BLaER1 treated with 17β-estradiol and CSF1 and Interleukin-3, amounts not matched to agents 10 nM and 100 nM (cell line): ENCODE data around the gene RAB42.
"Not testable (repeated sequence)": the region's sequence is repeated elsewhere in the genome, so short reads cannot be mapped to it uniquely, and the experiment has no call there.

Experiments used
- H3K27ac ChIP-seq, 11 experiments: shearing (Covaris generic); formaldehyde crosslinking; 2 replicates each; pipeline ENCODE4 v1.8.1; 2022
- H3K27me3 ChIP-seq, 11 experiments: shearing (Covaris generic); formaldehyde crosslinking; 2 replicates each; pipeline ENCODE4 v1.8.1; 2022
- H3K36me3 ChIP-seq, 11 experiments: shearing (Covaris generic); formaldehyde crosslinking; 2 replicates each; pipeline ENCODE4 v1.8.1; 2022
- H3K4me1 ChIP-seq, 10 experiments: shearing (Covaris generic); formaldehyde crosslinking; 2 replicates each; pipeline ENCODE4 v1.8.1; 2022
- H3K4me2 ChIP-seq, 11 experiments: shearing (Covaris generic); formaldehyde crosslinking; 2 replicates each; pipeline ENCODE4 v1.8.1; 2022
- H3K4me3 ChIP-seq, 10 experiments: shearing (Covaris generic); formaldehyde crosslinking; 2 replicates each; pipeline ENCODE4 v1.8.1; 2022
- H3K9ac ChIP-seq, 11 experiments: shearing (Covaris generic); formaldehyde crosslinking; 2 replicates each; pipeline ENCODE4 v1.8.1; 2022
- H3K9me3 ChIP-seq, 11 experiments: shearing (Covaris generic); formaldehyde crosslinking; replicated peaks in 1 of 11; 2 replicates each; pipeline ENCODE4 v1.8.1; 2022
- H4K20me1 ChIP-seq, 11 experiments: shearing (Covaris generic); formaldehyde crosslinking; 2 replicates each; pipeline ENCODE4 v1.8.1; 2022
- Cebpa-rat ChIP-seq, 11 experiments: shearing (Covaris generic); IDR thresholded peaks; 2 replicates each; pipeline ENCODE4 v1.8.1; 2022

RAB42 gene

DNA sequence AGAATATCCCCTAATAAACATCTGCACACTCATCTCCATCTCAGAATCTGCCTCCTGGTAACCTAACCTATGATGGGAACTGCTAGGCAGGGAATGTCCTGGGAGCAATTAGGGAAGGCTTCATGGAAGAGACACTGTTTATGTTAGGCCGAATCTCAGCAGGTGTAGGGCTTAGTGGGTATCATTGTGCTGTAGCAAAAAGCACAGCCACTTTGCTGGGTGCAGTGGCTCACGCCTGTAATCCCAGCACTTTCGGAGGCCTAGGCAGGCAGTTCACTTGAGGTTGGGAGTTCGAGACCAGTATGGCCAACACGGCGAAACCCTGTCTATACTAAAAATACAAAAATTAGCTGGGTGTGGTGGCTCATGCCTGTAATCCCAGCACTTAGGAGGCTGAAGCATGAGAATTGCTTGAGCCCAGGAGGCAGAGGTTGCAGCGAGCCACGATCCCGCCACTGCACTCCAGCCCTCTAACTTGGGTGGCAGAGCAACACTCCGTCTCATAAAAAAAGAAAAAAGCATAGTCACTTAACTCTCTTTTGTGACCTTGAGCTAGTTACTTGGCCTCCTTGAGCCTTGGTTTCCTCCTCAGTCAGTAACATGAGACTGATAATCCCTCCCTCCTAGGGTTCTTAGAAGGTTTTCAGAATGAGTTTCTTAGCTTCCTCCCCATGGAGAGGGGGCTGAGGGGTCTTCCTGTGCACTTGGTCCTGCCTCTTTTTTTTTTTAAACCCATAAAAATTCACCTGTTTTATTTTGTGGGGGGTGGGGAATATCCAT, 3.5 kb downstream of the RAB42 start:
- peaks cover 4 to 33% (median 8%) of the 10 kb centered on the region in 10 experiments; a peak in 18 of 20 replicates for H3K4me1 ChIP-seq
- H3K9ac ChIP-seq: no peak overlapping the region
- H4K20me1 ChIP-seq: peaks cover 0 to 5% (median 0%) of the 10 kb centered on the region in 11 experiments; a peak in 4 of 22 replicates
- H3K4me3 ChIP-seq: no peak overlapping the region
- no peaks in the 10 kb centered on the region for H3K9me3 ChIP-seq
- H3K27ac ChIP-seq: no peak overlapping the region
- TF ChIP-seq Cebpa-rat (IDR thresholded peaks at IDR 0.05): no peak
- peaks cover 12 to 35% (median 31%) of the 10 kb centered on the region in 11 experiments for H3K27me3 ChIP-seq
- H3K4me2 ChIP-seq: no peak overlapping the region
- H3K36me3 ChIP-seq: peaks cover 0 to 24% (median 4%) of the 10 kb centered on the region in 11 experiments; a peak in 10 of 22 replicates

GRCh38 chr1:28596276-28596675, 4.2 kb downstream of the RAB42 start:
- not testable (repeated sequence) for H4K20me1 ChIP-seq, H3K4me3 ChIP-seq, H3K9me3 ChIP-seq, H3K9ac ChIP-seq, H3K27ac ChIP-seq, H3K4me2 ChIP-seq
- peaks cover 0 to 31% (median 10%) of the 10 kb centered on the region in 11 experiments; a peak in 17 of 22 replicates for H3K36me3 ChIP-seq
- H3K27me3 ChIP-seq: peaks cover 12 to 29% (median 27%) of the 10 kb centered on the region in 11 experiments
- peaks cover 4 to 26% (median 8%) of the 10 kb centered on the region in 10 experiments; a peak in 18 of 20 replicates for H3K4me1 ChIP-seq

GRCh38 chr1:28601696-28602095, 9.6 kb downstream of the RAB42 start:
- H3K9me3 ChIP-seq: no peaks in the 10 kb centered on the region
- no peaks in the 10 kb centered on the region for H4K20me1 ChIP-seq
- peaks cover 39 to 63% (median 56%) of the 10 kb centered on the region in 11 experiments for H3K36me3 ChIP-seq
- H3K4me1 ChIP-seq: peaks cover 0 to 27% (median 19%) of the 10 kb centered on the region in 10 experiments; a peak in 16 of 20 replicates
- H3K27ac ChIP-seq: no peak overlapping the region
- TF ChIP-seq Cebpa-rat (IDR thresholded peaks at IDR 0.05): no peak
- no peak overlapping the region for H3K4me2 ChIP-seq
- H3K27me3 ChIP-seq: no peaks in the 10 kb centered on the region
- H3K4me3 ChIP-seq: no peak overlapping the region
- H3K9ac ChIP-seq: peak overlapping the region in 6 of 11 experiments; percentile 4 to 41 (median 18); a peak in 3 of 22 replicates

- Histone ChIP-seq H3K9me3 (no peaks in the 10 kb centered on the region), H3K27me3 (no peaks in the 10 kb centered on the region), H3K4me2 (no peak overlapping the region), H4K20me1 (no peaks in the 10 kb centered on the region), H3K36me3 (peaks cover 50 to 74% (median 67%) of the 10 kb centered on the region in 11 experiments), H3K9ac (peak overlapping the region in 2 of 11 experiments; percentile 18 to 41; a peak in 3 of 22 replicates), H3K4me1 (peaks cover 0 to 27% (median 19%) of the 10 kb centered on the region in 10 experiments; a peak in 16 of 20 replicates), H3K4me3 (no peak overlapping the region), H3K27ac (no peak overlapping the region)
- TF ChIP-seq Cebpa-rat (IDR thresholded peaks at IDR 0.05): no peak
Observed at GRCh38 chr1:28602536-28603439, 10.7 kb downstream of the RAB42 start.

DNA sequence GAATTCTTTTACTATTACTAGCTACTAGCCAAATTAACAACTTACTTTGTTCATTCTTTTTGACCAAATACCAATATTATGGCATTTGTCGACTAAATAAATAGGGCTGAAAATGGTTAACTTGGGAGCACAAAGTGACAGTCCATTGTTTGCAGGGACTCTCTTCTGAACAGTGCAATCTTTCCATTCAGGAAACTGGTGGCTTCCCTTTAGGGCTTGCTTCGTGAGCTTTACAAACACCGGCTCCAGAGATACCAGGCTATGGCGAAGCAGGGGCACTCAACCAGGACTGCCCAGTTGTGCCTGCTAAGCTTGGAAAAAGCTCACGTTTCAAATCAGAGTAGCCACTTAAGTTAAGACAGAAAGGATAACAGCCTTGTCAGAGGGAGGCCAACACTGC, 12.3 kb downstream of the RAB42 start:
- Histone ChIP-seq H3K4me1 (peaks cover 0 to 27% (median 19%) of the 10 kb centered on the region in 10 experiments; a peak in 16 of 20 replicates), H3K4me2 (peak overlapping the region in 8 of 11 experiments; percentile 30 to 74 (median 59); a peak in 16 of 22 replicates), H3K27me3 (no peaks in the 10 kb centered on the region), H3K4me3 (no peak overlapping the region), H3K9me3 (no peaks in the 10 kb centered on the region), H3K27ac (peak overlapping the region in 2 of 11 experiments; percentile 3 to 7; a peak in 2 of 22 replicates), H4K20me1 (no peaks in the 10 kb centered on the region; a peak in 1 of 22 replicates), H3K36me3 (peaks cover 57 to 88% (median 81%) of the 10 kb centered on the region in 11 experiments), H3K9ac (peak overlapping the region in 6 of 11 experiments; percentile 8 to 21 (median 12); a peak in 4 of 22 replicates)
- no peak for TF ChIP-seq Cebpa-rat (IDR thresholded peaks at IDR 0.05)

DNA sequence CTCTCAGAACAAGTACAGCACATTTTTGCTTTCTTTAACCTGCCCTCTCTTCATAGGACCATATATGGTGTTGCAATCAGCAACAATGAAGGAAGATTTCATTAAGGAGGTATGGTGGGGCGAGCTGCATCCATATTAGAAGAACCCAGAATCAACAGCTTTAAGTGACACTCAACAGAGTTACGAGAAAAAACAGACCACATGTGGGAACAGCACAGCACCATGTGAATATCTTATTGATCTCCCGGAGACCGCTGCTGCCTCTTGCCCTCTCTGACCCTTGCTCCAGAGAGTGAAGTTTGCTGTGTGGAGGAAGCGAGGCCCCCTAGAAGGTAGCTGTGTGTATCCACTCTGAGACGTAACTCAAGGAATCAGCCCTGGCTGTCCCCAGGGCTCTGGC, 12.9 kb downstream of the RAB42 start:
- Histone ChIP-seq H4K20me1 (no peaks in the 10 kb centered on the region; a peak in 1 of 22 replicates), H3K27me3 (no peaks in the 10 kb centered on the region), H3K9me3 (no peaks in the 10 kb centered on the region), H3K4me1 (peaks cover 0 to 27% (median 19%) of the 10 kb centered on the region in 10 experiments; a peak in 16 of 20 replicates), H3K4me3 (no peak overlapping the region), H3K4me2 (peak overlapping the region in 8 of 11 experiments; percentile 30 to 74 (median 59); a peak in 16 of 22 replicates), H3K27ac (peak overlapping the region in 2 of 11 experiments; percentile 3 to 7; a peak in 1 of 22 replicates), H3K36me3 (peaks cover 62 to 94% (median 87%) of the 10 kb centered on the region in 11 experiments), H3K9ac (peak overlapping the region in 6 of 11 experiments; percentile 6 to 19 (median 12); a peak in 6 of 22 replicates)
- TF ChIP-seq Cebpa-rat (IDR thresholded peaks at IDR 0.05): no peak

DNA sequence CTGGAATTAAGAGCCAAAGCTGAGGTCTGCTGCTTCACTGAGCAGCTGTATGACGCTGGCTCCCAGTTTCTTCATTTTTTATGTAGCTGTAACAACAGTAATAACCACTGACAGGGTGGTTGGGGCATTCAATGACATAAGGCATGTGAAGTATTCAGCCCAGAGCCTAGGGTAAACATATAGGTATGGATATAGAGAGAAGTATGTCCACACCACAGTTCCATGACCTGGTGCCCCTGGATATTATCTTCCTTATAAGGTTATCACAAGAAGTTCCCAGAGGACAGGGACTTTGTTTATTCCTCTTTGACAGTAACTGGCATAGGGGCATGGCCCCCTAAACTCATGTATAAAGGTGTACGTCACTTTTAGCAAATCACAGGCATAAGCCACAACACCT, 14.7 kb downstream of the RAB42 start:
- Histone ChIP-seq H3K9ac (0 out of 22 replicates have a peak overlapping the region, but pooled peaks of 1 of the 11 experiments have one; percentile 5), H3K4me3 (no peak overlapping the region), H3K36me3 (peaks cover 57 to 96% (median 88%) of the 10 kb centered on the region in 11 experiments), H3K9me3 (no peaks in the 10 kb centered on the region), H3K4me1 (peaks cover 0 to 36% (median 25%) of the 10 kb centered on the region in 10 experiments; a peak in 16 of 20 replicates), H3K27me3 (no peaks in the 10 kb centered on the region), H3K4me2 (no peak overlapping the region), H4K20me1 (no peaks in the 10 kb centered on the region; a peak in 1 of 22 replicates), H3K27ac (no peak overlapping the region)
- no peak for TF ChIP-seq Cebpa-rat (IDR thresholded peaks at IDR 0.05)

DNA sequence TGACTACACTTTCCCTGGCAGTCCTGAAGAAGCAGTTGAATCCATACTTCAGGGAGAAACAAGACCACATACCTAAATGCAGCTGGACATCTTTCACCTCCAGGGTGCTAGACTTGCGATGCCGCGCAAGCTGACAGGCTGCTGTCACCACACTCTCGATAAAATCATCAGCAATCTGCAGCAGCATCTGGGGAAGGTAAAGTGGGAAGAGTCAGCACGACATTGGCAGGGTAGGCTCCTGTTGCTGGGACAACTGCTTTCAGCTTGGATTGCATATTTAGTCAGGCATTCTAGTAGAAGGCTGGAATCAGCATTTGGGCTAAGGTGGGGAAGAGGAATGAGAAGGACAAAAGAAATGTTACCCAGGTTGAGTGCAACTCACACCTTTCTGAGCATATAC, 21.1 kb downstream of the RAB42 start:
- H3K4me2 ChIP-seq: no peak overlapping the region
- no peaks in the 10 kb centered on the region for H3K9me3 ChIP-seq
- H3K4me3 ChIP-seq: no peak overlapping the region
- H3K36me3 ChIP-seq: peaks cover 72 to 99% (median 94%) of the 10 kb centered on the region in 11 experiments
- no peak overlapping the region for H3K9ac ChIP-seq
- H4K20me1 ChIP-seq: no peaks in the 10 kb centered on the region; a peak in 1 of 22 replicates
- no peak overlapping the region for H3K27ac ChIP-seq
- H3K4me1 ChIP-seq: peaks cover 0 to 14% (median 11%) of the 10 kb centered on the region in 10 experiments; a peak in 18 of 20 replicates
- TF ChIP-seq Cebpa-rat (IDR thresholded peaks at IDR 0.05): no peak
- H3K27me3 ChIP-seq: no peaks in the 10 kb centered on the region
